Ammon's horn (tissue), 1 donor: ENCODE results near the gene ZNF783.
"Not testable (repeated sequence)": the region's sequence is repeated elsewhere in the genome, so short reads cannot be mapped to it uniquely, and the experiment has no call there.

Experiments used
- DNase-seq: peaks from one replicate; pipeline ENCODE4 v3.0.0-alpha.2; 2016; ENCODE audit warnings: low spot score

ZNF783 gene

DNA sequence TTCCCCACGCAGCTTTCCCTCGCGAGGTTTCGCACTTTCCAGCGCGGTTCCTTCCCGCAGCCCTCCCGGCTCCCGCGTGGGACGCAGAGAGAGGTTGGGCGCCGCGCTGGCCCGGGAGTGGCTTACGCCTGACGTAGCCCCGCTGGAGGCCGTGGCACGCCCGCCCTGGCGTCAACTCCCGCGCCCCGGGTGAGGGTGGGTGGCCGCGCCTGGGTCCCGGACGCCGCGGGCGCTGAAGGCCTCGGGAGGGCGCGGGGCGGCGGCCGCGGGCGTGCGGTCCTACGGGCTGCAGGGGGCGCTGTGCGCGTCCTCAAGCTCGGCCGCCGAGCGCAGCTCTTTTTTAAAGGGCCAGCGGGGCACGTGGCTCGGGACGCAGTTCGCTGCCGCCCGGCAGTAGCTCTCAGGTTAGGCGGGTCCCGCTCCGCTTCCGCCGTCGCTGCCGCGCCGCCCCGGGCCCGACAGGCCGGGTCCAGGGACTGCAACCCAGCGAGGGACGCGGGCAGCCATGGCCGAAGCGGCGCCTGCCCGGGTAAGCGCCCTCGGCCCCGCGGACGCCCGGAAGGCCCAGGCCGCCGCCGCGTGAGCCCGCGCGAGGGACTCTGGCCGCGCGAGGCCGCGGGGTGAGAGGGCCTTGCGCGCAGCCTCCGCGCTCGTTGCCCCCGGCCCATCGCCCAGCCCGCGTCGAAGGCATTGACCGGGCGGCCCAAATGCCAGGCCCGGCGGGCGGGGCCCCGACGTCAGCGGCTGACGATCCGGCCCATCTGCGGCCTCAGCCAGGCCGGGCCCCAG, at the start of gene ZNF783:
Gene ZNF783, plus strand, starts transcription at position 368 of the 789 bp plus-strand sequence. Its CDS starts 138 bp downstream, at position 506.
- peak; percentile 91 for DNase-seq

DNA sequence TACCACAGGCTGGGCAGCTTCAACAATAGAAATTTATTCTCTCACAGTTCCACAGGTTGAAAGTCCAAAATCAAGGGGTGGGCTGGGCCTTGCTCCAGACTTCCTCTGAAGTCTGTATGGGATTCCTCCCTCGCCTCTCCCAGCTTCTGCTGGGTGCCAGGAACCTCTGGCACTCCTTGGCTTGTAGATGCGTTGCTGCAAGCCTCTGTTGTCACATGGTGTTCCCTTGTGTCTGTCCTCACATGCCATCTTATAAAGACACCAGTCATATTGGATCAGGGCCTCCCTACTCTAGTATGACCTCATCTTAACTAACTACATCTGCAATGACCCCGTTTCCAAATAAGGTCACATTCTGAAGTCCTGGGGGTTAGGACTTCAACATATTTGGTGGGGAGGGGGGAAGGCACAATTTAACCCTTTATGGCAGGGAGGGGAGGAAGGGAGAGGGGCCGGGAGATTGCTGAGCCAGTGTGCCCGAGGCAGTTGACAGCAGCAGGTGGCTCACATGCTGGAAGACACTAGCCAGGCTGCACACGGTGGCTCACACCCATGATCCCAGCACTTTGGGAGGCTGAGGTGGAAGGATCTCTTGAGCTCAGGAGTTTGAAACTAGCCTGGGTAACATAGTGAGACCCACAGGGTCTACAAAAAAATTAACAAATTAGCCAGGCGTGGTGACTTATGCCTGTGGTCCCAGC, 47.8 kb upstream of the ZNF783 start:
- no peak for DNase-seq

DNA sequence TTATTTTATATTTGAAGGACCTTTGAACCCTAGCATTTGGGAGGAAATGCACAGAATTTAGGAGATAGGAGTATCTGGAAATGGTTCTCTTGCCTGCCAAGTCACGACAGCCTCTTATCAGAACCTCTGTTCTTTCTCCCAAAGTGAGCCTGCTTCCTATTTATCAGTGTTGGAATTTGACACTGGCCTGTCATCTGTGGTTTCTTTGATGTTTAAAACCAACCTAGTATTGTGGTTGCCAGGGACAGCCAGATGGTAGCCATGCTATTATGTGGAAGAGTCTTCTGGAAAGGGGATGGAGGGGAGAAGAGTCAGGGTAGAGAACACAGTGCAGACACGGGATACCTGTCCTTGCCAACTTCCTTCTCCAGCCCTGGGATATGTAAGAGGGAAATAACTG, 45.6 kb upstream of the ZNF783 start:
- DNase-seq, result no peak

DNA sequence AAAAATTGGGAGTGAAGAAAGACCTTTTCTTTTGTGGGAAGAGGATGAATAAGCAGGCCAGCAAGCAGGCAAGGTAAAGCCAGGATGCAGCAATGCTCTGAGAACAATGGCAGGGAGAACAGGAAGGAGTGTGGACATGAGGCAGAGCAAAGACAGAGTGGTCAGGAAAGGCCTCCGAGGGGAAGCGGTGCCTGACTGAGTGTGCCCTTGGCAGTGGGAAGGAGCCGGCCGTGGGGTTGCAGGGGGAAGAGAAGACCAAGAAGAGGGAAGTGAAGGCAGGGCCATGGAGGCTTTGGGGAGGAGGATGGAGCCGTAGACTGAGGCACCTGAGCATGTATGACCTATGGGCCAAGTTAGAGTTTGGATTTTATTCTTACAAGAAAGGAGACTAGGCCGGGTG, 44.4 kb upstream of the ZNF783 start:
- no peak for DNase-seq

DNA sequence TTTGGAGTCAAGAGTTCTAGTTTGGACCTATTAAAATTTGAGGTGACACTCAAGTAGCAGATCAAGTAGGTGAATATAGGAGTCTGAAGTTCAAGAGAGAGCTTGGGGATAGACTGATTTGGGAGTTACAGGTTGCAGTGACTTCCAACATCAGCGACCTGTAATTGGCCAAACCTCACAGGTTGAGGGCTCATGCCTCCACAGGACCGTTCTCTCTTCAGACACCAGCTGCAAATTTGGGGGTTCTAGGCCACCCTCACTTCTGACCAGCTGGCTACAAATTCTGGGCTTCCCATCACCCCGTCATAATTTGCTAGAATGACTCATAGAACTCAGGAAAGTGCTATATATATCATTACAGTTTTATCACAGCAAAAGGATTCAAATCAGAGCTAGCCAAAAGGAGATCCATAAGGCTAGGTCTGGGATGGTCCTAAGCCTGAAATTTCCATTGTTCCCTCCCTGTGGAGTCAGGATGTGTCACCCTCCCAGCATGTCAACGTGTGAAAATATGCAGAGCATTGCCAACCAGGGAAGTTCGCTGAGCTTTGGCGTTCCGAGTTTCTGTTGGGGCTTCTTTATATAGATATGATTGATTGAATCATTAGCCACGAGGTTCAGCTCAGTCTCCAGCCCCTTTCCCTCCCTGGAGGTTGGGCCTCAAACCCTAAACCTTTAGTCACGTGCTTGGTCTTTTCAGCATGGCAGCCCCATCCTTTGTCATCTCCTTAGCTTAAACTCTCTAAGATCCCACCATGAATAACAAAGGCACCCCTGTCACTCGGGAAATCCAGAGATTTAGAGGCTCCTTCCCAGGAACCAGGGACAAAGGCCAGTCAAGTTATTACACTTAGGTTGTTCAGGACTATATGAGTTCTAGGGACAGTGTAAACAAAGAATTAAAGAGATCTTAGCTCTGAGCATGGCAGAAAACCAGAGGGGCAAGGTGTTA, 43.3 kb upstream of the ZNF783 start:
- DNase-seq, result no peak

DNA sequence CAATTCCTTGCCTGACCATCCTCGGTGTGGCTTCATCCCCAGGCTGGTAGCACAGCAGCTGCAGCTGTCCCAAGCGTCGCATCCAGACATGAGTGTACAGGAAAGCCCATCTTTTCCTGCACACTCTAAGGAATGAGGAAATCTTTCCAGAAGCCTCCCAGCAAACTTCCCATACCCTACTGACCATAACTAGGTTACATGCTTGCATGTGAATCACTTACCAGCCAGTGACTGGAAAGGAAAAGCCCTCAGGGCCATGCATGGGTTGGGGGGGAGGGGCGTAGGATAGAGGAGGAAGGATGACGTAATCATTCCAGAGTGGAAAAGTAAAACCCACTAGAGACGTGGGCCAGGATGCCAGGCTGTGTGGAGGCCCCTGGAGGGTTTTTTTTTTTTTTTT, 41.5 kb upstream of the ZNF783 start:
- DNase-seq, result no peak

DNA sequence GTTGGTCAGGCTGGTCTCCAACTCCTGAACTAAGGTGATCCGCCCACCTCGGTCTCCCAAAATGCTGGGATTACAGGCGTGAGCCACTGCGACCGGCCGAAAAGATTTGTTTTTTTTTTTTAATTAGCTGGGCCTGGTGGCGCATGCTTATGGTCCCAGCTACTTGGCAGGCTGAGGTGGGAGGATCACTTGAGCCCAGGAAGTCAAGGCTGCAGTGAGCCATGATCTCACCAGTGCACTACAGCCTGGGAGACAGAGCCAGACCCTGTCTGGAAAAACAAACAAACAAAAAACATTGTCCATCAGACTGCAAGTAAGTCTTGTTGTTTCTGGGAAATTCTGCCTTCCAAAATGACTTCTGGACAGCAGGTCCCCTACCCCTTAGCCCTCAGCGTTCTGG, 38.8 kb upstream of the ZNF783 start:
- no peak for DNase-seq

DNA sequence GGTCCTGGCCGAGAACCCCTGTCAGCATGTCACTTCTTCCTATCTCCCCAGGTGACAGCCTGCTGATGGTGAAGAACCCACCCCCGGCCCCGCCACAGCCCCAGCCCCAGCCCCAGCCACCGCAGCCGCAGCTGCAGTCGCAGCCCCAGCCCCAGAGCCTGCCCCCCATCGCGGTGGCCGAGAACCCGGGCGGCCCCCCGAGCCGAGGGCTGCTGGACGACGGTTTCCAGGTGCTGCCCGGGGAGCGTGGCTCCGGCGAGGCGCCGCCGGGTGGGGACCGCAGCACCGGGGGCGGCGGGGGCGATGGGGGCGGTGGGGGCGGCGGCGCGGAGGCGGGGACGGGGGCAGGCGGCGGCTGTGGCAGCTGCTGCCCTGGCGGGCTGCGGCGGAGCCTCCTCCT, 38.2 kb upstream of the ZNF783 start:
- DNase-seq, result no peak

DNA sequence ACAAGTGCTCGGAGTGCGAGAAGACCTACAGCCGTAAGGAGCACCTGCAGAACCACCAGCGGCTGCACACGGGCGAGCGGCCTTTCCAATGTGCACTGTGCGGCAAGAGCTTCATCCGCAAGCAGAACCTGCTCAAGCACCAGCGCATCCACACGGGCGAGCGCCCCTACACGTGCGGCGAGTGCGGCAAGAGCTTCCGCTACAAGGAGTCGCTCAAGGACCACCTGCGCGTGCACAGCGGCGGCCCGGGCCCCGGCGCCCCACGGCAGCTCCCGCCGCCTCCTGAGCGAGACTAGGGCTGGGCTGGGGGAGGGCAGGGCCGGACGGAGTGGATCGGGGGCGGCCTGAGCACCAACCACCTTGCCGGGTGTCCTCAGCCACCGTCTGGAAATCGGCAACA, 37.6 kb upstream of the ZNF783 start:
- no peak for DNase-seq

DNA sequence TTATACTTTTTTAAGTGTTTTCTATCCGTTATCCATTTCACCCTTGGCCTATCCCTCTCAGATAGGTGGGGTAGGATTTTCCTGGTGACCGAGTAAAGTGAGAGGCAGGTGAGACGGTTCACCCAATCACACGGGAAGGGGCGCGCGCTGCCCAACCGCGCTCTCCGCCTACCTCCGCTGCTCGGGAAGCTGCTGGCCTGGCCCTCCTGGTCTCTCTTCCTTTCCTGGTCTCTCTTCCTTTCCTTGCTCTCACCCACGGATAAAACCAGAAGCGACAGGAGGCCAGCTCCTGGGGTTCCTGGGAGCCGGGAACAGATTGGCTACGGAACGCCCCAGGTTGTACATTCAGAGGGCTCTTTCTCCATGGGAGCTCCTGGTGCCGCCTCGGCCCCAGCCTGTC, 36.9 kb upstream of the ZNF783 start:
- DNase-seq, result no peak

DNA sequence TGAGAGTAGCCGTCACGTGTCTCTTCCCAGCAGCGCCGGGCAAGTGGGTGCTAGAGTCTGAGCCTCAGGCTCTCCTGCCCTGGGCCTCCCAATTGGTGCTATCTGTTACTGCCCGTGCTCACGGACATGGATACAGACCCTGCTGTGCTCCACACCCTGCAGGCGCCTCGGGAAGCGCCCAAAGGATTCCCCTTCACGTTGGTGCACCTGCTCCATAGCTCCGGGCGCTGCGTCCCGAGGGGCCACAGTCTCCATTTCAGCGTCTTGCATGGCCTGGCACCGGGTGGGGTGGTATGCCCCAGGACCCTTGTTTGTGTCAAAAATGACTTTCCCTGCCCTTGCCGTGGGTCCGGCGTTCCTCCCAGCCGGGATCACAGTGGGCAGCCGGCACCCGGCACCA, 36.3 kb upstream of the ZNF783 start:
- no peak for DNase-seq

DNA sequence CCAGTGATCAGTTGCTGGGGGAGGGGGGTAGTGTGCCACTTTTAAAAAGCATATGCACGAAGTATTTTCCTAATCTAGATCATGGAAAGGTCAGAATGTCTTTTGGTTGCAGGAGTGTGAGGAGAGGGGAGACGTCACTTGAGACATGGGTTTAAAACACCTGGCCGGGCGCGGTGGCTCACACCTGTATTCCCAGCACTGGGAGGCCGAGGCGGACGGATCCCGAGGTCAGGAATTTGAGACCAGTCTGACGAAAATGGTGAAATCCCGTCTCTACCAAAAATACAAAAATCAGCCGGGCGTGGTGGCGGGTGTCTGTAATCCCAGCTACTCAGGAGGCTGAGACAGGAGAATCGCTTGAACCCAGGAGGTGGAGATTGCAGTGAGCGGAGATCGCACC, 35.6 kb upstream of the ZNF783 start:
- DNase-seq, result not testable (repeated sequence)

DNA sequence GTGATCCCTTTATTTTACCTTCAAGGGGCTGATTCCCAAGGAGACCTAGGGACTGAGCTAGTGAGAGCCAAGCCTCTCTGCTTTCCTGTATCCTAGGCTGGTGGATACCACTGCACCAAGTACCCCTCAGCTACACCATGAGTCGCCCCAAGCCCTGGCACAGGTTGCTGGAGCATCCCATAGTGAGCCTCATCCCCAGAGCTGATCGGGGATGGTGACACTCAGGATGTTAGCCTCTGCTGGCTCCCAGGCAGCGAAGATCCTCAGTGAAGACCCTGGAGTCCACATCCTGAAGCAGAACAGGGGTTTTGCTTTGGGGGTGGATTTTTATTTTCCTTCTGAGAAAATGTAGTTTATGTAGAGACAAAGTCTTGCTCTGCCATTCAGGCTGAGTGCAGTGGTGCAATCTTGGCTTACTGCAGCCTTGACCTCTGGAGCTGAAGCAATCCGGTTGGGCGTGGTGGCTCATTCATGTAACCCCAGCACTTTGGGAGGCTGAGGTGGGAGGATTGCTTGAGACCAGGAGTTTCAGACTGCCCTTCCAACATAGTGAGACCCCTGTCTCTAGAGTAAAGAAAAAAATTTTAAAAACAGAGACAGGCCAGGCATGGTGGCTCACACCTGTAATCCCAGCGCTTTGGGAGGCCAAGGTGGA, 35.0 kb upstream of the ZNF783 start:
- DNase-seq, result no peak

DNA sequence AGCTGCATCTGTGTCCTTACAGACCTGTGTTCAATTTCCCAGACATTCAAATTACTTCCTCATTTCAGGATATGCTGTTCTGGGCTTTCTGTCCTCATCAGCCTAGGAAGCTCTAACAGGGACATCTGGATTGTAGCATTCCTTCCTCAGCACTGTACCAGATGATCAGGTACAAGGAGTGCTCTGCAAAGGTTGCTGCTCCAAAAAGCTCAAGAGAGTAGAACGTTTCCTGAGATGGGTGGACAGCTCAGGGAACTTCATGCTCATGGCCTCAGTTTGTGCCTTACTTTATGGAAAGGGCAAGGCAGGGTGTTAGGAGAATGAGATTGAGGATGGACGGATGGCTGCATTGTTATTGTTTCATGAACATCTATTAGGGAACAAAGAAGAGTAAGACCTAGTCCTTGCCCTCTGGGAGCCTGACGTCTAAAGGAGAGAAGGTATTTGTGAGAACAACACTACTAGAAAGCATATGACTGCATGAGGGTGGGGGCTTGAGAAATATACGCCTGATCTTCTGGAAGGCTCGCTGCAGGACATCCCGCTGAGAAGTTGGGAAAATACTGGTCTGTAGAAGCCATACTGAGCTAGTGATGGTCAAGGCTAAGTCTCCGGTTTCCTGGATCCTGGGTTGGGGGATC, 33.0 kb upstream of the ZNF783 start:
- DNase-seq, result no peak

DNA sequence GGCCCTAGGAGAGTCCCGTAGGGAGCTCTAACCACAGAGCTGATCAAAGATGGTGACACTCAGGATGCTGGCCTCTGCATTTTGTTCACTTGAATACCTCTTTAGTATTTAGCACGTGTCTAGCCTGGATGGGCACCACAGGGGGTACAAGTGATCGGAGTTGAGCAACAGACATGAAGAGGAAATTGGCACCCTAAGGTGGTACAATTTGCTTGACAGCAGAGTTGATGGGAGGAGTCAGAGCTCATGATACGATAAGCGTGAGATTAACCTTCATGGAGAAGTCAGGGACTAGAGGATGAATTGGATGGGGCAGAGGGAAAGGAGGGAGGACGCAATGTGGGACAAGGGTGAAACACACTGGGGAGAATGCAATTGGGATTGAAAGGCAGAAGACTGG, 32.5 kb upstream of the ZNF783 start:
- DNase-seq, result no peak

DNA sequence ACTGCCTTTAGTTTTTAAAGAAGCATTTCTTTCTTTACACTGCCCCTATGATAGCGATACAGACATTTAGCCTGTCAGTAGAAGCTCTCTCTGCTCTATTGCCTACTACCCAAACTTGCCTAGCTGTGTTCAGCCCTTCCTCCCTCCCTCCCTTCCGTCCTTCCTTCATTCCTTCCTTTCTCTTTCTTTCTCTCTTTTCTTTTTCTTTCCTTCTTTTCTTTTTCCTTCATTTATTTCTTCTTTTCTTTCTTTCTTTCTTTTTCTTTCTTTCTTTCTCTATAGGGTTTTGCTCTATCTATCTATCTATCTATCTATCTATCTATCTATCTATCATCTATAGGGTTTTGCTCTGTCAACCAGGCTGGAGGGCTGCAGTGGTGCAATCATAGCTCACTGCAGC, 29.6 kb upstream of the ZNF783 start:
- no peak for DNase-seq

DNA sequence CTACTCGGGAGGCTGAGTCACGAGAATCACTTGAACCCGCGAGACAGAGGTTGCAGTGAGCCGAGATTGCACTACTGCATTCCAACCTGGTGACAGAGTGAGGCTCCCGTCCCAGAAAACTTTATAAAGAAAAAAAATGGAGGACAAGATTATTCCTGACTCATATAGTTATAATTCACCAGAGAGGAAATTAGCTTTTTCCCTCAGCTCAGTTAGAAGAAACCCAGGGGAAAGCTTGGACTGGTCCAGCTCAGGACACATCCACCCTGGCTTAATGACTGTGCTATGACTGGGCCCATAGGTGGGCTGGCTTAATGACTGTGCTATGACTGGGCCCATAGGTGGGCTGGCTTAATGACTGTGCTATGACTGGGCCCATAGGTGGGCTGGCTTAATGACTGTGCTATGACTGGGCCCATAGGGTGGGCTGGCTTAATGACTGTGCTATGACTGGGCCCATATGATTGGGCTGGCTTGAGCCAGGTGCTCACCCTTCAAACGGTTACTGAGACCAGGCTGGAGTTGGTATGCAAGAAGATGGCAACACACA, 28.3 kb upstream of the ZNF783 start:
- not testable (repeated sequence) for DNase-seq

DNA sequence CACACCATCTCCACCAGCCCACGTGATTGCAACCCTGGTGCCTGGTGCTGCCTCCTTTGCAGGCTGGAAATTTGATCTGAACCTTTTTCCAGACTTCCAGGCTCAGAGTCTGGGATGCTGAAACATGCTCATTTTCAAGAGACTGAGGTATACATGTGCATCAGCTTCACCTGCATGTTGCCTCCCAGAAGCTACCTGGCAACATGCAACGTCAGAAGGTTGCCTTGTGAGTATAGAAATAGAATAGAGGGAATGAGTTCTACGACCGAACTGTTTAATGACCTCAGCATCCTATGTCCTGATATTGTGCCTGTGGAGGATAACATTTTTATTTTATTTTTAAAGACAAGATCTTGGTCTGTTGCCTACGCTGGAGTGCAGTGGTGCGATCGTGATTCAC, 24.5 kb upstream of the ZNF783 start:
- no peak for DNase-seq

DNA sequence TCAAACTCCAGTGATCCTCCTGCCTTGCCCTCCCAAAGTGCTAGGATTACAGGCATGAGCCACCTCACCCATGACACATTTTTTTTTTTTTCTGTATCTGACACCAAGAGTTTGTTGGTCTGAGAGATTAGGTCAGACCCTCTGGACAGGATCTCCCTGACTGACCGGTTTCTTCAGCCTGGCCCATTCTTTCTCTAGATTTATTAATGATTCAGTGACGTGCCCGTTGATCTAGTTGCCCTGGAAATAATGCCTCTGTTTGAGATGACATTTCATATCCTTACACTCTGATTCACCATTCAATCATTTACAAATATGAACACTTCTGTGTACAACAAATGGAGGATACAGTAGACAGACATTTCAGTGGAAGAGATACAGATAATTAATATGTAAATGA, 23.9 kb upstream of the ZNF783 start:
- no peak for DNase-seq

DNA sequence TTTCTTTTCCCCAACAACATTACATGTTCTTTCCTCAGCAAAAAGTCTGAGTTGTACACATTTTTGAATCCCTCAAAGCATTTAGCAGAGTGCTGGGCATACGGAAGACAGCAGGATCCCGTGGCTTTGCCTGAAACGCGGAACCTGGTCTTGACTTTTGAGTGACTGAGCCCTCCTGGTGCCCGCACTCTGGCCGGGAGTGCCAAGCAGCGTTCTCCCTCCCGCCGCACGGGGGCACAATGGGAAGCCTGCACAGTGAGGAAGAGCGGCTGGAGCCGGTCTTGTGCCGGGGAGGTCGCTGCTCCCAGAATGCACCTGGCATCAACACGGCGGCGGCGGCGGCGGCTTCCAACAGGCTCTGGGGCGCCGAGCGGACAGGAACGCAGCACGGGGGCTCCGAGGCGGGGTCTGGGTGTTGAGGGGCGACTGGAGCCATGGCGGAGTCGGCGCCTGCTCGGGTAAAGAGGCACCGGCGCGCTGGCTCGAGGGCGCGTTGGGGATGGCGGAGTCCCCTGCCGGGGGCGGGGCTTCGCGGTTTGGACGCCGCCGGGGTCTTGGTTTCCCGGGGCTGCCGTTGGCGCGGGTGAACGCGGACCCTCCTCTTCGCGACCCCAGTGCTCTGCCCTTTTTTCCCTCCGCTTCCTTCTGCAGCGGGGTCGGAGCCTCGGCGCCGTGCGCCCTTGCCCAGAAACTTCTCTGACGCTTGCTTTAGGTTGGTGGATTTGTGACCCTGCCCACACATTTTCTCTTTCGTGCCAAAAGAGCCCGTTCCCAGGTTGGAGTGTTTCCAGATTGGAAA, 22.5 kb upstream of the ZNF783 start, which contains the start of gene ZNF212:
Gene ZNF212, plus strand, starts transcription at position 307 of the 799 bp plus-strand sequence. Its CDS starts 128 bp downstream, at position 435.
- DNase-seq, result peak; percentile 95
